Esophagus squamous epithelium (tissue), 4 donors: ENCODE measurements around the gene DGUOK.

ENCODE experiments used
- POLR2A ChIP-seq, 4 donors: fragments of 450-650 bp; IDR thresholded peaks; one replicate each; pipeline ENCODE4 v1.6.1; 2017; ENCODE audit warnings: antibody characterized with exemption in 4 of 4, mild to moderate bottlenecking in 4 of 4, moderate library complexity in 3 of 4
- TF ChIP-seq, protein P1 (sequence below), 6 experiments: fragments of 450-650 bp in 4 of 6; fragments of 200-600 bp in 2 of 6; sonication (generic) in 2 of 6; IDR thresholded peaks; one replicate each; pipeline ENCODE4 v1.5.1; 2016 to 2019; ENCODE audit warnings: antibody characterized with exemption in 6 of 6, mild to moderate bottlenecking in 4 of 6, moderate library complexity in 4 of 6

DNA sequence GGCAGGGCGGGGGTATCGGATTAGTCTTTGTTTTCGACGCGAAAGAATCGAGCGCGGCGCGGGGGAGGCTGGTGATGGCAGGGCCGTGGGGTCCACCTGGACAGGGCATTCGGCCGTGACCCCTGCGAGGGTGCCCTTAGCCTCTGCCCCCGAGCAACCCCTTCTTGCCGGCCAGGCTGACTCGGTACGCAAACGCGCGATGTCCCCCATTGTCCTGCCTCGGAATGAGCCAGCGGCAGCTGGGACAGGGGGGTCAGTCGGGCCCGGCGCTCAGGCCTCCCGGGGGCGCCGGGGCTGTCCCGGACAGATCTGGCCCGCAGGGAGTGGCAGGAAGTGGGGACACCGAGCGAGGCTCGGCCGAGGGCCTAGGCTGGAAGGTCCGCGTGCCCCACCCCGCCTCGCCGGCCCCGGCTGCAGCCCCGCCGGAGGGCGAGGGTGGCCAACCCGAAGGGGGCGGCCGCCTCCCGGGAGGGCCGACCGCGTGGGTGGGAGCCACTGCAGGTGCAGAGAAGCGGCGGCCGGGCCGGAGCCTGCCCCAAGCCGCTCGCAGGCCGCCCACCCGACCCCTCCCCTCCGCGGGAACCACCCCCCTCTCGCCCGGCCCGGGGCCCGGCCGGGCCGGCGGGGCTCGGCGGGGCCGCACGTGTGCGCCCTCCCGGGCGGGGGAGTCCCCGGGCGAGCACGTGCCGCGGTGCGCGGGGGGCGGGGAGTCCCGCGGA lies 57.7 kb downstream of the DGUOK start, which contains the start of gene TET3:
- TF ChIP-seq POLR2A (IDR thresholded peaks at IDR 0.05): no peak
- TF ChIP-seq, protein P1, sequence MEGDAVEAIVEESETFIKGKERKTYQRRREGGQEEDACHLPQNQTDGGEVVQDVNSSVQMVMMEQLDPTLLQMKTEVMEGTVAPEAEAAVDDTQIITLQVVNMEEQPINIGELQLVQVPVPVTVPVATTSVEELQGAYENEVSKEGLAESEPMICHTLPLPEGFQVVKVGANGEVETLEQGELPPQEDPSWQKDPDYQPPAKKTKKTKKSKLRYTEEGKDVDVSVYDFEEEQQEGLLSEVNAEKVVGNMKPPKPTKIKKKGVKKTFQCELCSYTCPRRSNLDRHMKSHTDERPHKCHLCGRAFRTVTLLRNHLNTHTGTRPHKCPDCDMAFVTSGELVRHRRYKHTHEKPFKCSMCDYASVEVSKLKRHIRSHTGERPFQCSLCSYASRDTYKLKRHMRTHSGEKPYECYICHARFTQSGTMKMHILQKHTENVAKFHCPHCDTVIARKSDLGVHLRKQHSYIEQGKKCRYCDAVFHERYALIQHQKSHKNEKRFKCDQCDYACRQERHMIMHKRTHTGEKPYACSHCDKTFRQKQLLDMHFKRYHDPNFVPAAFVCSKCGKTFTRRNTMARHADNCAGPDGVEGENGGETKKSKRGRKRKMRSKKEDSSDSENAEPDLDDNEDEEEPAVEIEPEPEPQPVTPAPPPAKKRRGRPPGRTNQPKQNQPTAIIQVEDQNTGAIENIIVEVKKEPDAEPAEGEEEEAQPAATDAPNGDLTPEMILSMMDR (IDR thresholded peaks at IDR 0.05): no peak
